CD4-positive, alpha-beta T cell treated with Interleukin-1 beta for 1 hour (primary cell): ENCODE measurements around the gene MAB21L2.

Experiments used
- DNase-seq, 2 donors: peaks; one replicate each; pipeline ENCODE4 v3.0.0-alpha.2; 2020 to 2022

MAB21L2 gene

DNA sequence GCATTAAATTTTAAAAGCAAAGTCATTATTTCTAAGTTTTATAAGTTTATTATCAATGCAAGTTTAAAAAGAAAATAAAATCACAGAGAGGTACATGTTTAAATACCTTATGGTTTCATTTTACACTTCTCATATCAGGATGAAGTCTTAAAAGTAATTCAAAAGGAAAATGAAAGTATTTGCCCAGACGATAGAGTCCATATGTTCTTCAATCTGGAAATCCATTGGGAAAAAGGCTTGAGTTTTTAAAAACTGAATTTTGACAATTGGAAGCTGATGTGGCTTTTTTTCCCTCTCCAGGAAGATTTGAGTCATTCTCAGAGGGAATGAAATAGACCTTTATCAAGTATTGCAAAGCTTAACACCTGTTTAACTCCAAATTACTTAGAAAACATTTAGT, 37.1 kb downstream of the MAB21L2 start:
- no peak for DNase-seq

DNA sequence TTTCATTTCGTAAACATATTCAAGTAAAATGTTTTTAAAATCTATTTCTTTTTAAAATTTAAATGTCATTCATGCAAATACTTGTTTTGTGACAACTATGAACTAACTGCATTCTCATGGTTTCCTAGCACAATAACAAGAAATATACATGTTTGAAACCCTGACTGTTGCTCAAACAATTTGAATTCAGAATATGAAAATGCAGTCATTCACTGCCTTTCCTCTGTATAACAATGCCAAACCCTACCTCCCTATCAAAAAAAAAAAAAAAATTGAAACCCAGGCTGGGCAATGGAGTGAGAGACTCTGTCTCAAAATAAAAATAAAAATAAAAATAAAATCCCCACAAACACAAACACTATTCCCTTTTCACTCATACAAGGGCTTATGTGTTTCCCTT, 42.1 kb downstream of the MAB21L2 start:
- DNase-seq, result no peak

DNA sequence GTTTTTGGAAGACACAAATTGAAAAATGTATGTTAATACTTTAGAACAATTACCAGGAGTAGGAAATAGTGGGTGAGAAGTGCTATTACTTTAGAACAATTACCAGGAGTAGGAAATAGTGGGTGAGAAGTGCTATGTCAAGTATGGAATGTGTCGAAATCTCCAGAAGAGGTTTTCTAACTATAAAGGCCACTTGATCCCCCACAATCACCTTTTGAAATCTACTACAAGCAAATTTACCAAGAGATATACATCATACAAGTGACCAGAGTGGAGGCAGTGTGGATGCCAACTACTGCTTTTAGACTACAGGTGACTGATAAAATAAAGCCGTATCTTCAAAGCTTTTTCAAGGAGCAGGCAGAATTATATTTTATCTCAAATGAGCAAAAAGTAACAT, 43.1 kb downstream of the MAB21L2 start:
- no peak for DNase-seq

DNA sequence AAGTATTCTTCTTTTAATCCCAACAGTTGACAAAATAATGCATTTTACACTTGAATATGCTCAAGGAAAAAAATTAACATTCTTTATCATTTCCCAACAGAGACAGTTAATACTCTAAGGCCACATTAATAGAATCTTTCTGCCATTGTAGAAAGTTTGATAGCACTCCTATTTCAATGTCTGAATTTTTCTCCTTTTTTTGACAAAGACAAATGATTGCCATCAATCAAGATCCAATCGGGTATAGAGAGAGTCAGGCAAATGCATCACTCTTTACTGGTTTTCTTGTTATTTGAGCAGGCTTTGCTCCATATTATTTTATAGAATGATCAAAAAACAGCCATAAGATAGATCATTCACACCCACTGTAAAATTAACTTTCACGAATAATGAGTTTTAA, 46.1 kb downstream of the MAB21L2 start:
- no peak for DNase-seq

DNA sequence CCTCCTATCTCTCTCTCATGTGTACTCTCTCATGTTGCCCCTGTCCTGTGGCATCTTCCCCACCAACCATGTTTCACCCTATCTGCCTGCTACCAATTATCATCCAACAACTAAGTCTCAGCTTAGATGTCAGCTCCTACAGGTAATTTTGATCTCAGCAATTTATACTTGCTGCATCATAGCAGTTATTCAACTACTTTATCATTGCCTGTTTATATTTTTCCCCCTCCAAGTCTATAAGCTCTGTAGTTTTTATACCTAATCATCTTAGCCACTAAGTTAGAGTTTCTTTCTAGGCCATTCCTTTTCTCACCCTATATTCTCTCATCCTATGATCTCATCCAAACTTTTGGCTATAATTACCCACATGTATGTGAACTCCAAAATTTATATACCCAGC, 50.7 kb downstream of the MAB21L2 start:
- DNase-seq, result no peak
